IMR-90 (cell line): ENCODE data around the gene VCPKMT. TPM values are rescaled to one million over a fixed set of nuclear protein-coding genes. Genes with fewer than 3 reads are reported as not detected.
A peak's percentile ranks its signal among the peaks of the same experiment; 100 is the strongest.

Experiments used
- ATAC-seq: fragments of 200-7000 bp; cut with Tn5 transposase; 2 replicates; pipeline ENCODE4 v1.9.1; 2020; ENCODE audit warnings: low read depth, mild to moderate bottlenecking, moderate library complexity
- BruUV-seq: library from RNA; stranded (reverse); fragments of 400-500 nt; replicated peaks from 2 replicates; lab custom pipeline; 2021; lab: Mats Ljungman, UMichigan
- CTCF ChIA-PET: fragments of 300-600 bp; formaldehyde crosslinking; extraction: SDS; loops from one replicate; lab custom pipeline; 2021; ENCODE audit warnings: antibody characterized with exemption; lab: Yijun Ruan, JAX
- POLR2A ChIA-PET: fragments of 300-600 bp; sonication (Branson Sonifier 250); formaldehyde crosslinking; loops from one replicate; lab custom pipeline; 2022; ENCODE audit warnings: antibody characterized with exemption; ENCODE audit not compliant: unreplicated experiment; lab: Charles Lee
- DNase-seq: peaks from one replicate; pipeline ENCODE4 v3.0.0; 2013
- H2AFZ ChIP-seq: replicated peaks from 2 replicates; pipeline ENCODE3; 2013; ENCODE audit warnings: low read length, mild to moderate bottlenecking; ENCODE audit not compliant: poor library complexity
- H2AK5ac ChIP-seq: 2 replicates; pipeline ENCODE4 v1.6.1; 2013; ENCODE audit warnings: low read depth, low read length, inconsistent platforms
- H2AK9ac ChIP-seq: replicated peaks from 2 replicates; pipeline ENCODE3; 2013; ENCODE audit warnings: mild to moderate bottlenecking, low read depth, low read length, moderate library complexity; ENCODE audit not compliant: poor library complexity
- H2BK120ac ChIP-seq: 2 replicates; pipeline ENCODE4 v1.6.1; 2013; ENCODE audit warnings: low read depth, low read length, inconsistent platforms
- H2BK15ac ChIP-seq: 3 replicates; pipeline ENCODE4 v1.6.1; 2013; ENCODE audit warnings: low read depth, low read length, inconsistent platforms
- H2BK20ac ChIP-seq: 2 replicates; pipeline ENCODE4 v1.6.1; 2013; ENCODE audit warnings: low read depth, mild to moderate bottlenecking, inconsistent platforms, low read length, moderate library complexity
- H2BK5ac ChIP-seq: 2 replicates; pipeline ENCODE4 v1.6.1; 2013; ENCODE audit warnings: mild to moderate bottlenecking, low read depth, low read length, inconsistent platforms; ENCODE audit not compliant: poor library complexity, severe bottlenecking
- H3K14ac ChIP-seq: replicated peaks from 2 replicates; pipeline ENCODE4 v1.6.1; 2013; ENCODE audit warnings: low read depth, low read length, inconsistent platforms
- H3K18ac ChIP-seq: 2 replicates; pipeline ENCODE4 v1.6.1; 2013; ENCODE audit warnings: low read depth, low read length, control low read depth
- H3K23ac ChIP-seq: 2 replicates; pipeline ENCODE4 v1.6.1; 2013; ENCODE audit warnings: low read depth, low read length, inconsistent platforms
- H3K27ac ChIP-seq: 2 replicates; pipeline ENCODE4 v1.5.1; 2013; ENCODE audit warnings: mild to moderate bottlenecking, control low read depth, low read length; ENCODE audit not compliant: insufficient read depth
- H3K27me3 ChIP-seq: 2 replicates; pipeline ENCODE4 v1.6.1; 2013; ENCODE audit warnings: low read length; ENCODE audit not compliant: control insufficient read depth, insufficient read depth
- H3K36me3 ChIP-seq: 2 replicates; pipeline ENCODE4 v1.6.1; 2013; ENCODE audit warnings: low read length, mixed read lengths; ENCODE audit not compliant: control insufficient read depth, insufficient read depth
- H3K4ac ChIP-seq: 2 replicates; pipeline ENCODE4 v1.6.1; 2013; ENCODE audit warnings: low read depth, low read length, inconsistent platforms
- H3K4me1 ChIP-seq: 2 replicates; pipeline ENCODE4 v1.6.1; 2013; ENCODE audit warnings: low read length, mixed read lengths; ENCODE audit not compliant: control insufficient read depth, insufficient read depth
- H3K4me2 ChIP-seq: 2 replicates; pipeline ENCODE4 v1.6.1; 2013; ENCODE audit warnings: low read depth, mild to moderate bottlenecking, control low read depth, low read length, moderate library complexity
- H3K4me3 ChIP-seq: 2 replicates; pipeline ENCODE4 v1.5.1; 2013; ENCODE audit warnings: low read depth, mild to moderate bottlenecking, control low read depth, low read length, moderate library complexity; ENCODE audit not compliant: insufficient read depth
- H3K56ac ChIP-seq: 2 replicates; pipeline ENCODE4 v1.6.1; 2013; ENCODE audit warnings: low read length, inconsistent platforms; ENCODE audit not compliant: insufficient read depth; ENCODE audit errors: extremely low read depth
- H3K79me1 ChIP-seq, 2 experiments: 2 replicates each; pipeline ENCODE4 v1.6.1; 2013; ENCODE audit warnings: low read length in 2 of 2, inconsistent platforms in 1 of 2, low read depth in 1 of 2
- H3K9ac ChIP-seq: 2 replicates; pipeline ENCODE4 v1.6.1; 2013; ENCODE audit warnings: low read depth, low read length, control low read depth
- H3K9me1 ChIP-seq: 2 replicates; pipeline ENCODE4 v1.6.1; 2013; ENCODE audit warnings: low read length, inconsistent platforms; ENCODE audit not compliant: insufficient read depth
- H3K9me3 ChIP-seq: 2 replicates; pipeline ENCODE4 v1.6.1; 2013; ENCODE audit warnings: low read length; ENCODE audit not compliant: control insufficient read depth, insufficient read depth
- H4K20me1 ChIP-seq: 2 replicates; pipeline ENCODE4 v1.6.1; 2013; ENCODE audit warnings: low read length, inconsistent platforms; ENCODE audit not compliant: insufficient read depth
- H4K5ac ChIP-seq: 2 replicates; pipeline ENCODE4 v1.6.1; 2013; ENCODE audit warnings: mild to moderate bottlenecking, low read depth, low read length, control low read depth
- H4K8ac ChIP-seq, 2 experiments: 2 replicates each; pipeline ENCODE4 v1.6.1; 2013; ENCODE audit warnings: low read depth in 2 of 2, low read length in 2 of 2, control low read depth in 1 of 2, inconsistent platforms in 1 of 2
- H4K91ac ChIP-seq: 2 replicates; pipeline ENCODE4 v1.6.1; 2013; ENCODE audit warnings: low read depth, low read length, inconsistent platforms; ENCODE audit not compliant: insufficient read depth
- CEBPB ChIP-seq: IDR thresholded peaks from 2 replicates; pipeline ENCODE4 v1.6.1; 2012; ENCODE audit warnings: low read depth, low read length, improper control_type of control experiment
- RCOR1 ChIP-seq: IDR thresholded peaks from 2 replicates; pipeline ENCODE4 v1.6.1; 2012; ENCODE audit warnings: mild to moderate bottlenecking, low read length, improper control_type of control experiment; ENCODE audit not compliant: insufficient replicate concordance
- WGBS, 2 experiments: methylation state at CpG; one replicate each; pipeline versions ENCODE4 v1.1.5 to v1.1.7; 2013; ENCODE audit warnings: missing lambda C conversion rate in 2 of 2; ENCODE audit not compliant: insufficient read length in 1 of 2; ENCODE audit errors: extremely low coverage in 2 of 2; 5-methylcytosine and 5-hydroxymethylcytosine counted together
- dilution Hi-C: fragments of 300-500 bp; cut with HindIII; formaldehyde crosslinking; loops from one replicate; pipeline ENCODE4 v1.14.3; 2018; ENCODE audit warnings: low sequenced_read_pairs; ENCODE audit not compliant: unreplicated experiment
- in situ Hi-C: fragments of 300-500 bp; cut with MboI; formaldehyde crosslinking; loops from 3 replicates; pipeline ENCODE4 v1.14.3; 2019; ENCODE audit warnings: low sequenced_read_pairs, inconsistent platforms, mixed read lengths
- intact Hi-C: fragments of 100-400 bp; cut with micrococcal nuclease; formaldehyde crosslinking; loops from 2 replicates; pipeline ENCODE4 v1.10.0; 2022
- polyA plus RNA-seq, 3 experiments: library from polyadenylated mRNA; depleted of rRNA; stranded (reverse); fragments of >200 nt; gene quantifications; 2 replicates each; pipeline ENCODE4 v1.2.3, GENCODE V29; 2012; ENCODE audit warnings: low replicate concordance in 1 of 3
- total RNA-seq: library from RNA; depleted of rRNA; stranded (reverse); fragments of >200 nt; gene quantifications from 2 replicates; pipeline ENCODE4 v1.2.3, GENCODE V29; 2012

VCPKMT gene
- total and polyA plus RNA-seq, 2 of the 4 experiments (the other 2 are of a cell fraction): 2.5 to 4.7 TPM

- Histone ChIP-seq H4K5ac (no peak overlapping the region), H2BK120ac (peak overlapping the region; percentile 51), H3K27me3 (no peaks in the 10 kb centered on the region), H3K79me1 (no peaks in the 10 kb centered on the region), H2BK5ac (peak overlapping the region; percentile 84), H3K14ac (peak overlapping the region; percentile 50; the same call in 1 of the 2 replicates), H2AK5ac (no peak overlapping the region), H3K4me2 (peak overlapping the region; percentile 71), H4K20me1 (no peaks in the 10 kb centered on the region), H3K4ac (0 out of 2 replicates have a peak overlapping the region, but pooled peaks have one; percentile 36), H2BK20ac (peak overlapping the region; percentile 30; the same call in 1 of the 2 replicates), H3K36me3 (no peaks in the 10 kb centered on the region), H3K18ac (peak overlapping the region; percentile 14; the same call in 1 of the 2 replicates), H3K9me3 (no peaks in the 10 kb centered on the region), H4K91ac (0 out of 2 replicates have a peak overlapping the region, but pooled peaks have one; percentile 12), H2BK15ac (no peak overlapping the region), H3K9ac (no peak overlapping the region), H3K23ac (no peak overlapping the region; the same call in 1 of the 2 replicates), H3K27ac (no peak overlapping the region), H2AFZ (peak overlapping the region; percentile 28), H3K9me1 (peaks cover 9% of the 10 kb centered on the region), H4K8ac (peak overlapping the region in 1 of 2 experiments; percentile 50; a peak in 2 of 4 replicates), H3K56ac (no peak overlapping the region), H2AK9ac (no peak overlapping the region), H3K4me3 (no peak overlapping the region), H3K4me1 (peaks cover 13% of the 10 kb centered on the region)
- POLR2A ChIA-PET: no interaction called here
- in situ Hi-C loops: no loop called here
- DNase-seq: peak; percentile 86
- BruUV-seq: no TSS peak
- CTCF ChIA-PET: no interaction called here
- peak; percentile 73 for TF ChIP-seq CEBPB
- TF ChIP-seq RCOR1: no peak
- intact Hi-C loops: no loop called here
- dilution Hi-C loops: no loop called here
- ATAC-seq: peak; percentile 63
- 69% methylated on average over 7 of the region's 10 CpGs; no CpG with 5 or more reads in 1 of the 2 experiments for WGBS, 2 experiments
These were observed 33.4 kb downstream of the VCPKMT start for GRCh38 chr14:50082784-50083466.
